HG03175 (cell line): ENCODE results near the gene PRDM11.
A peak's percentile ranks its signal among the peaks of the same experiment; 100 is the strongest.
"Not testable (repeated sequence)": the region's sequence is repeated elsewhere in the genome, so short reads cannot be mapped to it uniquely, and the experiment has no call there.

Experiments used
- ATAC-seq: cut with Tn5 transposase; IDR thresholded peaks from one replicate; pipeline ENCODE4 v1.9.1; 2021; ENCODE audit warnings: mild to moderate bottlenecking, moderate library complexity; ENCODE audit not compliant: unreplicated experiment

The PRDM11 gene

DNA sequence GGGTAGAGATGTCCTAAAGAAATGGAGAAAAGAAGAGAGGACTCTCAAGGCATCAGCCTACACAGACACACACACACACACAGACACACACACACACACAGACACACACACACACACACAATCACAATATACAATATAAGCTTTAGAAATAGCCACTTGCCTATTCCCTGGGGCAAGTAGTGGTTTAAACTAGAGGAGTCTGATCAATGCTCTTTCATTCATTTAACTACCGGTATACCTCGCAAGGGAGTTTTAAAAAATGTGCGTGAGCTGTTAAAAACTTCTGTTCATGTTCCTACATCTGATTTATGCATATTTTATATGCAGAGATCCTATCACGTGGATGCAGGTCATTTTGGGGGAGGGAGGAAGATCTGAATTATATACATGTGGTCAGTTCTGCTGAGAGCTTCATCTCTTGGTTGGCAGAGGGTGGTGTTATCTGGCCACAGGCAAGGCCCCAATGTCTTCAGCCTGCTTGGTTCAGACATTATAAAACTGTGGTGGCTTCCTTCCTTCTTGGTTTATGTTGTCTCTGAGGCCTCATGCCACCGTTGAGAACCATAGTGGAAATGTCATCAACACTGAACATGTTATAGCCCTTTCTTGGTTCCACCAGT lies 83.1 kb downstream of the PRDM11 start:
- ATAC-seq: no peak

DNA sequence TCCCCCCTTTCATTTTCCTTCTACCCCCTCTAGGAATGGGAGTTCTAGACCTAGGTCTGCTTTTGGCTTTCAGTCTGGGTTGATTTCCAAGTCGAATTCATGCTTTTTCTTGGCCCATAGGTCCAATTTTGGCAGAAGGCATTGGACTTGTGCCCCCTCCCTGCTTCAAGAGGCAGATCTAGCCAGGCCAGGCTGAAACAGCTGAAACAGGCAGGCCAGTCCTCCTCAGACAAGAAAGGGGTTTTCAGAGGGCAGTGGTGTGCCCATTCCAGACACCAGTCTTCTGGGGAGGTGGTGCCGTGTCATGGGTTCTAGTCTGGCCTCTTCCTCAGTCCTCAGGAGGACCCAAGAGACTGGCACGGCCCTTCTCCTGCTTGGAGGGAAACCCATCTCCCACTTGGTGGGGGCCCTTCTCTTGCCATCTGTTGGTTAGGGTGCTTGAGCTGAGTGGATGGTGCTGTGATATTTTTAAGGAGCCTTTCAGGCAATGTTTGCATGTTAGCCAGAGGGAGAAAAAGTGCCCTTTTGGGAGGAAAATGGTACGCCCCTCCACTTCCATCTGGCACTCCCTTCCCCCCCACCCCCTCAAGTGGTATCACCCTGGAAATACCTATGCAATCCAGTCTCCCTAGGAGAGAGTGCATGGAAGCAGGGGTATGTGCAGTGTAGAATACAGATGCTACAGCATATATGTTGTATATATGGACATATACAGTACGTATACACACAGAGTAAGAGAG lies 86.1 kb downstream of the PRDM11 start:
- ATAC-seq: no peak

DNA sequence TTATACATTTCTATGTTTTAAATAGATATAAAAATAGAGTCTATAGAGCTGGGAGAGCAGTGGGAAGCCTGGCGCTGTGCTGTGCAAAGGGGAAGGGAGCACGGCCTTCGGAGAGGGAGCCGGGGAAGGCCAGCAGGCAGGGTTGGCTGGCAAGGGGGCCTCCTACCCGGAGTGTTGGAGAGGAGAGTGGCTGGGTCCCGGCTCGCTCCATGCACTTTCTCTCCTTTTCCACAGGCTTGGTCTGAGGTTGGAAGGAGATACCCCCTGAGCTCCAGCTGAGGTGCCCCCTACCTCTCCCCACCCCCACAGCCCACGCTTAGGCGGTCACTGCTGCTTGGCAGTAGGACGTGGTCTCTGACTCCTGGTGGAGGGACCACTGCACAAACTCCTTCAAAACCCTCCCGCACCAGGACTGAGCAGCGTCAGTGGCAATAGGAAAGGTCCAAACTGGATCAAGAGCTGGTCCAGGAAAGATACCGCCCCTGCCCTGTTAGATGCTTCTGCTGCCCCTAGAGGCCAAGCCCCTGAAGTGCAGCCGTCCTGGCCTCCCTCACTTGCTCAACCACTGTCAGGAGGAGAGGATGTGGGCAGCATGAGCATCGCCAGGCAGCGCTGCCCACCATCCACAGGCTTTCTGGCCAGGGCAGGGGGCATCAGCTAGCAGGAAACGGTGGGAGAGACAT lies 86.8 kb downstream of the PRDM11 start:
- peak; percentile 69 for ATAC-seq

DNA sequence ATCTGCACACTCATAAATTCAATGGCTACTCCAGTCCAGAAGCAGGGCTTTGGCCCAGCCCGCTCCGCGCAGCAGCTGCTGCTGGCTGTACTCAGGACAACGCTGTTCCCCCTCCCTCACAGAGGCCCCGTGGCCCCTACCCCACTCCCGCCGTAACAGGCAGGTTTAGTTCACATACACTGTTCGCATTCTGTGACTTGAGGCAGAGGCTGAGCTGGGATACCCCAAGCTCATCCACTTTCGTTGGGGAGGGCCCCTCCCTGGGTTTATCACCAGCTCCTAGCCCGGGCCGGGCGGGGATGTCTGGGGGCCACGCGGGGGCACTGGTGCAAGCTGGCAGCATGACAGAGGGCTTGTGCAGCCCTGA lies 87.3 kb downstream of the PRDM11 start:
- no peak for ATAC-seq

DNA sequence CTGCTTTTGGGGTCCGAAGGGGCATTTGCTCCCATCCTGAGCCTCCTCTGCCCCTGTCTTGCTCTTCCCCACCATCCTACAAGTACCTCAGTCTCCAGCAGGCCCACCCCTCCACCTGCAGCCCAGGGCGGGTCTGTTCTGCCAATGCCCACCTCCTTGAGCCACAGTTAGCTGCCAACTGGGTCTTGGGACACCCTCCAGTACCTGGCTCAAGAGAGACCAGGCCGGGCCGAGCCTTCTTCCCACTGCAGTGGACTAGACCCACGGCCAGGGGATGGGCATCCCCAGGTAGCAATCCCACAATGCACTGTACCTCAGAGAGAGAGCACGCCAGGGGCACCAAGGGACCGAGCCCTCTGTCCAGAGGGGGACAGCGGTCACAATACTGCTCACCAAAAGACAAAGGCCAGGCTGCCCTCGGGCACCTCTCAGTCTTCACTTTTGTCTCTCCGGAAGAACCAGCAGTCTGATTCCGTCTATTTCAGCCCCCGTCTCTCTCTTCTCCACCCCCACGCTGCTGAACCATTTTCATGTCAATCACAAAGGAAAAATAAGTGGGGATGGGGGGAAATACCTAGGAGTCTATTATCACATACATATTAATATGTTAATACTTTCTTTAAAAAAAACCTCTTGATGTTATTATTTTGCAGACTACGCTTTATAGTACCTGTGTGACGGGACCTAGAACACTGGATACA lies 88.0 kb downstream of the PRDM11 start:
- ATAC-seq: no peak

DNA sequence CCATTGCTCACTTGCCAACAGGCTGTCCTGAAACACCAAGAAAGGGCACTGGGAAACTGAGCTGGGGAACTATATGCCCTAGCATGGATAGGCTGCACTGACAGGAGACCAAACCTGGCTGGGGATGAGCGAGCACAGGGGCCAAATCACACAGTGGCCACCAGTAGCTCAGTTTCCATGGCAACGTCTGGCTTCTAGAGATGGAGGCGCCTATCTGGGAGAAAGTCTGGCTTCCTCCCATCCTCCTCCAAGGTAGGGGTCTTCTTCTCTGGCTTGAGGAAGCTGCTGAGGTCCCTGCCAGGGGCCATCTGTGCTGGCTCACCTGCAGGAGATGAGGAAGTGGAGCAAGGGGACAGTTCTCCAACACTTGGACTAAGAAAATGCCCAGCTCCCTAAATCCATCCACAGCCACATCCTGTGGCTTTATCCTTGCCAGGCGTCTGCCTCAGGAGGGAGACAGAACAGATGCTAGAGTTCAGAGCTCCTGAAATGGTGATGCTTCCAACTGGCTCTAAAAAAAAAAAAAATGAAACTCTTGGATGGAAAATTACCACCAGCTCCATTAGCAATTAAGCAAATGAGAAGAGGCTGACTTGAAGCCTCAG lies 91.4 kb downstream of the PRDM11 start:
- no peak for ATAC-seq

DNA sequence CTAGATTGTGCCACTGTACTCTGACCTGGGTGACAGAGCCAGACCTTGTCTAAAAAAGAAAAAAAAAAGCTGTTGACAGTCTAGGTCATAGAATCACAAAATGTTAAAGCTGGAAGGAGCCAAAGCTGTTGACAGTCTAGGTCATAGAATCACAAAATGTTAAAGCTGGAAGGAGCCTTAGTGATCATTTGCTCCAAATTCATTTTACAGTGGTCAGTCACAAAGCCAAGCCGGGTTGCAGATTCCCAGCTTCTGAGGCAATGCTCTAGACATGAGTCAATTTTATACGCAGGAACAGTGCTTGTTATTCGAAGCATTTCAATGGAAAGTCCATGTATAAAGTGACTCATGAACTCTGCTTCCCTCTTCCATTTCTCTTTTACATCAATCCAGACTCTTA lies 92.3 kb downstream of the PRDM11 start:
- ATAC-seq: no peak

- no peak for ATAC-seq
Measured at GRCh38 chr11:45239733-45240132, 93.3 kb downstream of the PRDM11 start.

GRCh38 chr11:45243967-45244366 lies 97.5 kb downstream of the PRDM11 start:
- ATAC-seq: no peak

DNA sequence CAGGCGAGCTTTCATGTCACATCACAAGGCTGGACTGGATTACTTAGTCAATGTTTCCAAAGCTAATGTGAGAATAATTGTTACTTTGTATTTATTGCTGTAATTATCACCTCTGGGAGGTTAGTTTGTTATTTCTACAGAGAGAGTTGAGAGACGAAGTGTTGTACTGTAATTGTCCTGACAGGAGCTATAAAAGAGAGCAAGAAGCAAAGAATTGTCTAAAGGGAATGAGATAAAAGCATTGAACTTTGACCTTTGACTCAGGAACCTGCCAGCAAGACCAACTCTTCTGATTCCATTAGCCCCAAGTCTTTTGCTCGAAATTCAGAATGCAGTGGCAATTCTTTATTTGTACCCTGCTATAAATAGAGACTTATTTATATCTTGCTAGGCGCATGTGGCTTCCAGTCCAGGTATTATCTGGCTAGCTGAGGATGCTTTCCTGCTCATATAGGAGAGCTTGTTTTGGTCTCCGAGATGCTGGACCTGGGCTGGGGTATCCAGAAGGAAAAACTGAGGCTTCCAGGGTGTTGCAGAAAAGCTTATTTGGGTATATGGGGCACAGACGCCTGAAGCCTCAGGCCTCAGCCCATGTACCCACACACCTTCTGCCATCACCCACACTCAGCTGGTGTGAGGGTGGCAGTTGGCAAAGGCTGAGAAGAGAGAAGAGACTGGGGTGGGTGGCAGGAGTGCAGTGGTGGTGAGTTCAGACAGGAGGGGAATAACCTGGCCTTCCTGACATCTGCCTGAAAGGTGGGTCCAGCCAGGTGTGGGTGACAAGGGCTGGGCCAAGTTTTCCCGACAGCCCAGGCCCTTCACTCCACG lies 99.0 kb downstream of the PRDM11 start:
- ATAC-seq: no peak

GRCh38 chr11:45246241-45246640 lies 99.8 kb downstream of the PRDM11 start:
- ATAC-seq: no peak

DNA sequence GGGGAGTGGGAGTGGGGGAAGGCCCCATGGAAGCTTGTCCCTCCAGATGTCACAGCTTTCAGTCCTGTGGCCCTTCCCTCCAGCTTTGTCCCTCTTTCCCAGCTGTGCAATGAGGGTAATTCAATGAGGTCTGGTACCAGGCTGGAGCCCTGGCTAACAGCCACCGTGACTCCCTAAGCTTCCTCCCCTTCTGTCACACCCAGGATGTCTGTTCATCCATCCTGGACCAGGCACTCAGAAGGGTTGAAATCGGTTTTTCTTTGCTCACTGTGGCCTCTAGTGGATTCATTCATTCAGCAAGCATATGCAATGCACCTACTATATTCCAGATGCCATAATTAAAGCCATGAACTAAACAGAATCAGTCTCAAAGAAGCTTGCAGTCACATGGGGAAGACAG lies 101.0 kb downstream of the PRDM11 start:
- ATAC-seq: no peak

GRCh38 chr11:45248501-45249011 lies 102.1 kb downstream of the PRDM11 start:
- ATAC-seq: no peak

DNA sequence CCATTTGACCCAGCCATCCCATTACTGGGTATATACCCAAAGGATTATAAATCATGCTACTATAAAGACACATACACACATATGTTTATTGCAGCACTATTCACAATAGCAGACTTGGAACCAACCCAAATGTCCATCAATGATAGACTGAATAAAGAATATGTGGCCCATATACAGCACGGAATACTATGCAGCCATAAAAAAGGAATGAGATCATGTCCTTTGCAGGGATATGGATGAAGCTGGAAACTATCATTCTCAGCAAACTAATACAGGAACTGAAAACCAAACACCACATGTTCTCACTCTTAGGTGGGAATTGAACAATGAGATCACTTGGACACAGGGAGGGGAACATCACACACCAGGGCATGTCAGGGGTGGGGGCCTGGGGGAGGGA lies 102.9 kb downstream of the PRDM11 start:
- ATAC-seq: not testable (repeated sequence)

- ATAC-seq: no peak
Measured at GRCh38 chr11:45250035-45250718, 103.7 kb downstream of the PRDM11 start.

DNA sequence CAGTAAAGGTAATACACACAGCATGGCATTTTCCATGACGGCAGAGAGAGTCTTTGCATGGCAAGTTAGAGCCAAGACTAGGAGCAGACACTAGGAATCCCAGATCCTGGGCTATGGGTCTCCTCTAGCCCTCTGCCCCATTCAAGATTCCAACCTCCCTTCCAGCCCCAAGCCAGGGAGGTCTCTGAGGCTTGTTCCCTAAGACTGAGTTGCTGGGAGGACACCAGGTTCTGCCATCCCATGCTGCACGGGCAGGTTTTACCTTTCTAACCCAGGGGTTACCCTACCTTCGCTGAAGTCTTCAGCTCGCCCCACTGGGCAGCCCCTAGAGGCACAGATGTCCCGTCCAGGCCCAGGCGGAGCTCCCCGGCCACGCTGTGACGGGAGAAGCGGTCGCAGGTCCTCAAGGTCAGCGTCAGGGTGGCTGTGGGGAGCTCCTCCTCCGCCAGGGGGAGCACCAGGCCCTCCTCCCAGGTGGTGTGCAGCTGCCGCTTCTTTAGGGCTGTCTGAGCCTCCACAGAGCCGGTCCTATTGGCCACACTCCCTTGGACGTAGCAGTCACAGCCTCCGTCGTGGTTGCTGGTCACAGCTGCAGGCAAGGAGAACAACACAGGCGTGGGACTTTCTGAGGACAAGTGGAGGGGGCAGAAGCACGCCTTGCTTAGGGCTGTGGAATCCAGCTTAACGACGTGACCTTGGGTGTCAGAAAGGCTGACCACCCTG lies 105.9 kb downstream of the PRDM11 start:
- ATAC-seq: no peak

DNA sequence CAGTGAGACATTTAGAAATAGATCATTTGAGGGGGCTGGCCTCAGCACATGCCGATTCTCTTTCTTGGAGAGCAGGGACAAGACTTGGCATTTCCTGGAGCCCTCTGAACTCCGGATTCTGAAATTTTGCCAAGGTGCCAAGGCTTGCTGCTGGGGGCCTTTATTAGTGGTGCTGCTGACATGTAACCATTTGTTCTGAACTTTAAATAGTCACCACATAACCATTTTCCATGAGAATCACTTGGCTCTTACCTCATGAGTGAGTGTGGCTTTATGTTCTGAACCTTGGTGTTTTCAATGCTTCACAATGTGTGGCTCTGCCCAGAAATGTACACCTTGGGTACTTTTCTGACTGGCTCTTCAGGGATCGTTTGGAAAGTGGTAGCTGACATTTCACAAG lies 106.4 kb downstream of the PRDM11 start:
- no peak for ATAC-seq

DNA sequence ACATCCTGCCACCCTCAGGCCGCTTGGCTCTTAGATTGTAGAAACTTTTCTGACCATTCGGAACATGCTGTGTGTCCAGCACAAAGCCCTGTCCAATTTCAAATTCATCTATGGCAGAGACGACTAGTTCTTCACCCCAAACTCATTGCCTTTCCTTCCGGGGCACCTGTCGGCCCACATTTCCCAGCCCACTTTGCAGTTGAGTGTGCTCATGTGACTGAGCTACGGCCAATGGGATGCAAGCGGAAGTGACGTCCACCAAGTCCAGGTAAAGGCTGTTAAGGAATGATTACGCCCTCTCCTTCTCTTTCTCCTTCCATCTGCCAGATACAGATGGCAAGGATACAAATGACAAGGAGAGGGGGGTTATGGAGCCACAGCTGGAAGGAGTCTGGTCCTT lies 107.2 kb downstream of the PRDM11 start:
- no peak for ATAC-seq

DNA sequence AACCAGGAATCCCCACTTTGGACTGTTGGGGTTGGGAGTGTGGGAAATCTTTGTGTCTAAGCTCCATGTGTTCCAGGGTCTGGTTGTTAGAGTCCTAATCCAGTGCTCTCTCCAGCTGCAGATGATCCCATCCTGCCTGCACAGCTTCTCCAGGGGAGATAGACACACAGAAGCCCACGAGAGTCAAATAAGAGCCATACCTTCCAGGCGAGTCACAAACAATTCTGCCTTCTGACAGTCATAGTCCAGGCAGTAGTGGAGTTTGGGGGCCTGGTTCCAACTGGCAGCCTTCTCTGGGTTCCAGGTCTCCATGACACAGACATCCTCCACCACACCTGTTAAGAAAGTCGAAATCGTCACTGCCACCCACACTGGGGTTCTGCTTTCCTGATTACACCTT lies 107.6 kb downstream of the PRDM11 start:
- no peak for ATAC-seq
